HCT116 (cell line): ENCODE measurements around the gene FAM98B. TPM values are rescaled to one million over a fixed set of nuclear protein-coding genes. Genes with fewer than 3 reads are reported as not detected.

ENCODE experiments used
- ATAC-seq: fragments of 200-7000 bp; cut with Tn5 transposase; 2 replicates; pipeline ENCODE4 v1.9.1; 2020; ENCODE audit warnings: mild to moderate bottlenecking, moderate library complexity
- BruUV-seq: library from RNA; stranded (reverse); fragments of 400-500 nt; replicated peaks from 2 replicates; lab custom pipeline; 2021; lab: Mats Ljungman, UMichigan
- CTCF ChIA-PET: fragments of 300-600 bp; sonication (Branson Sonifier 250); formaldehyde crosslinking; loops from one replicate; lab custom pipeline; 2021; ENCODE audit warnings: antibody characterized with exemption; lab: Charles Lee
- POLR2A ChIA-PET: fragments of 300-600, 350-600 bp; sonication (Branson Sonifier 250); formaldehyde crosslinking; loops from one replicate; lab custom pipeline; 2021; ENCODE audit warnings: antibody characterized with exemption; lab: Charles Lee
- RAD21 ChIA-PET, 2 experiments: fragments of 300-600 bp; sonication (Branson Sonifier 250); formaldehyde crosslinking; loops; one replicate each; lab custom pipeline; 2023; ENCODE audit warnings: low total read pairs in 2 of 2; ENCODE audit not compliant: uncharacterized antibody in 2 of 2, unreplicated experiment in 2 of 2, low non-redundant PET in 1 of 2; lab: Charles Lee
- DNase-seq: peaks from one replicate; pipeline ENCODE4 v3.0.0-alpha.2; 2010; ENCODE audit warnings: low read depth, low spot score
- H2AFZ ChIP-seq: fragments of 200-600 bp; shearing (Covaris generic), sonication (generic); 2 replicates; pipeline ENCODE4 v1.6.1; 2017; ENCODE audit warnings: low read depth, mixed run types, mixed read lengths, antibody characterized with exemption, low read length; ENCODE audit not compliant: poor library complexity, severe bottlenecking
- H3K27ac ChIP-seq: 2 replicates; pipeline ENCODE4 v1.5.1; 2012; ENCODE audit warnings: low read depth, low read length
- H3K27me3 ChIP-seq: fragments of 200-600 bp; sonication (generic); 2 replicates; pipeline ENCODE4 v1.6.1; 2016; ENCODE audit warnings: mixed run types, low read length, mixed read lengths; ENCODE audit not compliant: insufficient read depth
- H3K36me3 ChIP-seq, 2 experiments: fragments of 200-500 bp in 1 of 2; fragments of 200-600 bp in 1 of 2; sonication (Bioruptor generic) in 1 of 2; sonication (generic) in 1 of 2; 2 replicates each; pipeline versions ENCODE4 v1.5.1 to v1.6.1; 2014 to 2016; ENCODE audit warnings: low read length in 2 of 2, inconsistent platforms in 1 of 2, mixed read lengths in 1 of 2, mixed run types in 1 of 2; ENCODE audit not compliant: insufficient read depth in 2 of 2, control insufficient read depth in 1 of 2
- H3K4me1 ChIP-seq, 2 experiments: fragments of 200-600 bp in 1 of 2; sonication (generic) in 1 of 2; 2 replicates each; pipeline versions ENCODE4 v1.5.1 to v1.6.1; 2012 to 2017; ENCODE audit warnings: low read length in 2 of 2, inconsistent platforms in 1 of 2, mild to moderate bottlenecking in 1 of 2, mixed read lengths in 1 of 2, mixed run types in 1 of 2, moderate library complexity in 1 of 2; ENCODE audit not compliant: insufficient read depth in 2 of 2, control insufficient read depth in 1 of 2
- H3K4me2 ChIP-seq: fragments of 200-600 bp; sonication (generic); 2 replicates; pipeline ENCODE4 v1.6.1; 2017; ENCODE audit warnings: mixed run types, low read length, mixed read lengths
- H3K4me3 ChIP-seq, 2 experiments: fragments of 200-600 bp in 1 of 2; sonication (generic) in 1 of 2; replicated peaks in 1 of 2; 2 replicates each; pipeline ENCODE4 v1.5.1; 2011 to 2016; ENCODE audit warnings: low read length in 2 of 2, control low read depth in 1 of 2, low read depth in 1 of 2, mild to moderate bottlenecking in 1 of 2, mixed read lengths in 1 of 2, mixed run types in 1 of 2
- H3K79me2 ChIP-seq: fragments of 200-600 bp; sonication (generic); 2 replicates; pipeline ENCODE4 v1.6.1; 2017; ENCODE audit warnings: mild to moderate bottlenecking, mixed run types, low read length, moderate library complexity, mixed read lengths; ENCODE audit not compliant: insufficient read depth
- H3K9ac ChIP-seq: fragments of 200-600 bp; sonication (generic); 2 replicates; pipeline ENCODE4 v1.6.1; 2016; ENCODE audit warnings: low read length, mixed read lengths
- H3K9me2 ChIP-seq: fragments of 200-600 bp; sonication (generic), shearing (Covaris generic); 2 replicates; pipeline ENCODE4 v1.6.1; 2017; ENCODE audit warnings: mixed run types, mild to moderate bottlenecking, moderate library complexity; ENCODE audit not compliant: insufficient read depth
- H3K9me3 ChIP-seq, 2 experiments: fragments of 200-500 bp in 1 of 2; fragments of 200-600 bp in 1 of 2; sonication (Bioruptor generic) in 1 of 2; sonication (generic) in 1 of 2; 2 replicates each; pipeline ENCODE4 v1.6.1; 2014 to 2017; ENCODE audit warnings: low read length in 2 of 2, mixed read lengths in 2 of 2, inconsistent platforms in 1 of 2, low read depth in 1 of 2, mild to moderate bottlenecking in 1 of 2, mixed run types in 1 of 2, moderate library complexity in 1 of 2; ENCODE audit not compliant: control insufficient read depth in 1 of 2, insufficient read depth in 1 of 2
- H4K20me1 ChIP-seq: fragments of 200-600 bp; sonication (generic), shearing (Covaris generic); 2 replicates; pipeline ENCODE4 v1.6.1; 2017; ENCODE audit warnings: mixed run types, mild to moderate bottlenecking, moderate library complexity; ENCODE audit not compliant: insufficient read depth
- ATF3 ChIP-seq: IDR thresholded peaks from 2 replicates; pipeline ENCODE4 v1.6.1; 2012
- CBX3 ChIP-seq: IDR thresholded peaks from 2 replicates; pipeline ENCODE4 v1.6.1; 2012; ENCODE audit warnings: low read depth
- CEBPB ChIP-seq: IDR thresholded peaks from 2 replicates; pipeline ENCODE4 v1.6.1; 2012; ENCODE audit warnings: low read depth
- EGR1 ChIP-seq: IDR thresholded peaks from 2 replicates; pipeline ENCODE4 v1.6.1; 2012; ENCODE audit warnings: low read depth
- FOSL1 ChIP-seq: IDR thresholded peaks from 2 replicates; pipeline ENCODE4 v1.6.1; 2012; ENCODE audit warnings: low read depth
- POLR2A ChIP-seq: IDR thresholded peaks from 2 replicates; pipeline ENCODE4 v1.7.0; 2011; ENCODE audit warnings: borderline replicate concordance; ENCODE audit not compliant: insufficient read depth, insufficient read length; ENCODE audit errors: extremely low read depth
- REST ChIP-seq: IDR thresholded peaks from 2 replicates; pipeline ENCODE4 v1.6.1; 2012; ENCODE audit warnings: low read depth
- SP1 ChIP-seq: IDR thresholded peaks from 2 replicates; pipeline ENCODE4 v1.6.1; 2012; ENCODE audit warnings: low read depth
- TCF7L2 ChIP-seq: IDR thresholded peaks from 2 replicates; pipeline ENCODE4 v1.7.0; 2011; ENCODE audit warnings: borderline replicate concordance, inconsistent platforms; ENCODE audit not compliant: insufficient read depth, insufficient read length; ENCODE audit errors: extremely low read depth
- ZFX ChIP-seq: fragments of 450-650 bp; IDR thresholded peaks from 2 replicates; pipeline ENCODE4 v1.6.1; 2017
- ZNF274 ChIP-seq: fragments of 200-500 bp; sonication (Bioruptor generic); IDR thresholded peaks from 2 replicates; pipeline ENCODE4 v1.6.1; 2014; ENCODE audit warnings: mild to moderate bottlenecking, low read depth, low read length, inconsistent platforms
- intact Hi-C: fragments of 100-400 bp; cut with micrococcal nuclease; formaldehyde crosslinking; loops from 2 replicates; pipeline ENCODE4 v1.10.0; 2022
- total RNA-seq: library from RNA; stranded (reverse); gene quantifications from one replicate; pipeline ENCODE4 v1.2.1, GENCODE V29; 2021; ENCODE audit not compliant: unreplicated experiment

The FAM98B gene
- total RNA-seq, 1 experiment from 2014 or later, result 44.3 TPM

GRCh38 chr15:38482572-38482971 is 28.6 kb downstream of the FAM98B start (continued):
- no peak for TF ChIP-seq REST
- TF ChIP-seq CEBPB, result no peak
- TF ChIP-seq, all 23 proteins: peak for 0

- BruUV-seq, result no TSS peak
- Histone ChIP-seq H4K20me1 (no peaks in the 10 kb centered on the region; the same call in 1 of the 2 replicates), H3K27me3 (no peaks in the 10 kb centered on the region), H3K9me2 (no peaks in the 10 kb centered on the region), H3K9ac (no peak overlapping the region), H3K9me3 (no peaks in the 10 kb centered on the region), H3K4me1 (no peaks in the 10 kb centered on the region), H3K4me2 (no peak overlapping the region), H3K4me3 (no peak overlapping the region), H3K27ac (no peak overlapping the region), H3K36me3 (peaks cover 8 to 12% of the 10 kb centered on the region in 2 experiments; a peak in 2 of 4 replicates), H2AFZ (no peak overlapping the region), H3K79me2 (no peaks in the 10 kb centered on the region)
- ChIA-PET CTCF (no interaction called here), POLR2A (no interaction called here), RAD21 (no interaction called here)
- ATAC-seq, result no peak
- TF ChIP-seq FOSL1 (no peak), TCF7L2 (no peak), CBX3 (no peak), ZFX (no peak), CEBPB (no peak), SP1 (no peak), EGR1 (no peak), ATF3 (no peak), REST (no peak), POLR2A (no peak), ZNF274 (no peak)
- DNase-seq, result no peak
- intact Hi-C loops, result no loop called here
Measured at GRCh38 chr15:38486936-38487335, 33.0 kb downstream of the FAM98B start.
